Thyroid gland (tissue), 4 donors: Measurements from ENCODE around the gene CLCN2.

ENCODE experiments used
- POLR2A ChIP-seq, 2 donors: fragments of 450-650 bp; IDR thresholded peaks; one replicate each; pipeline ENCODE4 v1.6.1; 2017; ENCODE audit warnings: antibody characterized with exemption in 2 of 2, mild to moderate bottlenecking in 2 of 2, moderate library complexity in 1 of 2
- TF ChIP-seq, protein P1 (sequence below), 6 experiments: fragments of 200-600 bp in 3 of 6; fragments of 450-650 bp in 3 of 6; sonication (generic) in 3 of 6; IDR thresholded peaks; one replicate each; pipeline ENCODE4 v1.5.1; 2016 to 2019; ENCODE audit warnings: antibody characterized with exemption in 6 of 6, mild to moderate bottlenecking in 2 of 6, inconsistent platforms in 1 of 6, moderate library complexity in 1 of 6

GRCh38 chr3:184325715-184326369 lies 35.6 kb downstream of the CLCN2 start:
- TF ChIP-seq POLR2A (IDR thresholded peaks at IDR 0.05) = no peak
- TF ChIP-seq, protein P1, sequence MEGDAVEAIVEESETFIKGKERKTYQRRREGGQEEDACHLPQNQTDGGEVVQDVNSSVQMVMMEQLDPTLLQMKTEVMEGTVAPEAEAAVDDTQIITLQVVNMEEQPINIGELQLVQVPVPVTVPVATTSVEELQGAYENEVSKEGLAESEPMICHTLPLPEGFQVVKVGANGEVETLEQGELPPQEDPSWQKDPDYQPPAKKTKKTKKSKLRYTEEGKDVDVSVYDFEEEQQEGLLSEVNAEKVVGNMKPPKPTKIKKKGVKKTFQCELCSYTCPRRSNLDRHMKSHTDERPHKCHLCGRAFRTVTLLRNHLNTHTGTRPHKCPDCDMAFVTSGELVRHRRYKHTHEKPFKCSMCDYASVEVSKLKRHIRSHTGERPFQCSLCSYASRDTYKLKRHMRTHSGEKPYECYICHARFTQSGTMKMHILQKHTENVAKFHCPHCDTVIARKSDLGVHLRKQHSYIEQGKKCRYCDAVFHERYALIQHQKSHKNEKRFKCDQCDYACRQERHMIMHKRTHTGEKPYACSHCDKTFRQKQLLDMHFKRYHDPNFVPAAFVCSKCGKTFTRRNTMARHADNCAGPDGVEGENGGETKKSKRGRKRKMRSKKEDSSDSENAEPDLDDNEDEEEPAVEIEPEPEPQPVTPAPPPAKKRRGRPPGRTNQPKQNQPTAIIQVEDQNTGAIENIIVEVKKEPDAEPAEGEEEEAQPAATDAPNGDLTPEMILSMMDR (IDR thresholded peaks at IDR 0.05) = no peak
